Measurements from ENCODE around the gene TIMM50. TPM values are rescaled to one million over a fixed set of nuclear protein-coding genes. Genes with fewer than 3 reads are reported as not detected.
A peak's percentile ranks its signal among the peaks of the same experiment; 100 is the strongest.

TIMM50 gene
- 10 to 100 TPM; 50.8 to 53.5 (median 52.4) TPM for total RNA-seq

- TF ChIP-seq CTCF (IDR thresholded peaks at IDR 0.05) (peak in 1 of 4 experiments; percentile 28), POLR2A (IDR thresholded peaks at IDR 0.05) (peak in 1 of 2 donors; percentile 43), POLR2AphosphoS5 (IDR thresholded peaks at IDR 0.05) (peak; percentile 88), EP300 (IDR thresholded peaks at IDR 0.05) (no peak)
- ATAC-seq, result peak; percentile 98
- H3K36me3 ChIP-seq, result peaks cover 0 to 45% of the 10 kb centered on the region in 2 donors
- H3K4me3 ChIP-seq, result peak within 1 kb of the TSS; percentile 65 to 76
- H3K9me3 ChIP-seq, result no peaks in the 10 kb centered on the region
- H3K27ac ChIP-seq, result peak within 1 kb of the TSS; percentile 48 to 87 (median 82)
- peaks cover 0 to 26% (median 8%) of the 10 kb centered on the region in 3 donors for H3K4me1 ChIP-seq
- WGBS, 2 donors (ENCODE audit: low coverage in 1 of 2), result 0% methylated on average over 2 to 9 of the region's 62 CpGs
- no peaks in the 10 kb centered on the region for H3K27me3 ChIP-seq
Observed at GRCh38 chr19:39480337-39481228, at the start of gene TIMM50. Gene TIMM50 (plus strand): TSS chr19:39480838. CDS start chr19:39480854, 16 bp downstream.

- peaks cover 7 to 63% (median 37%) of the 10 kb centered on the region in 3 donors for H3K4me1 ChIP-seq
Observed at GRCh38 chr19:39432677-39433025, 48.0 kb upstream of the TIMM50 start.

GRCh38 chr19:39433480-39434079, 47.1 kb upstream of the TIMM50 start:
- H3K9me3 ChIP-seq, result no peaks in the 10 kb centered on the region
- 73% methylated on average over 3 of the region's 8 CpGs; no CpG with 5 or more reads in 1 of the 2 donors for WGBS, 2 donors (ENCODE audit: low coverage in 1 of 2)
- no peak for ATAC-seq
- H3K27me3 ChIP-seq, result no peaks in the 10 kb centered on the region
- H3K27ac ChIP-seq, result peak overlapping the region in 2 of 4 donors; percentile 91 to 92
- TF ChIP-seq CTCF (IDR thresholded peaks at IDR 0.05), result no peak
- no peak for TF ChIP-seq POLR2A (IDR thresholded peaks at IDR 0.05)
- TF ChIP-seq POLR2AphosphoS5 (IDR thresholded peaks at IDR 0.05), result no peak
- no peak for TF ChIP-seq EP300 (IDR thresholded peaks at IDR 0.05)
- H3K4me3 ChIP-seq, result no peak overlapping the region
- peaks cover 7 to 54% (median 28%) of the 10 kb centered on the region in 3 donors for H3K4me1 ChIP-seq
- peaks cover 0 to 41% of the 10 kb centered on the region in 2 donors for H3K36me3 ChIP-seq

More at GRCh38 chr19:39432677-39433025, 48.0 kb upstream of the TIMM50 start:
- Histone ChIP-seq H3K27me3 (no peaks in the 10 kb centered on the region), H3K9me3 (no peaks in the 10 kb centered on the region), H3K36me3 (peaks cover 0 to 41% of the 10 kb centered on the region in 2 donors), H3K27ac (no peak overlapping the region), H3K4me3 (no peak overlapping the region)
- WGBS, 2 donors (ENCODE audit: low coverage in 1 of 2), result 75 to 89% methylated on average over 2 to 7 of the region's 8 CpGs
- TF ChIP-seq POLR2A (IDR thresholded peaks at IDR 0.05) (no peak), POLR2AphosphoS5 (IDR thresholded peaks at IDR 0.05) (no peak), EP300 (IDR thresholded peaks at IDR 0.05) (no peak), CTCF (IDR thresholded peaks at IDR 0.05) (no peak)
- no peak for ATAC-seq

GRCh38 chr19:39434123-39435076, 46.2 kb upstream of the TIMM50 start:
- H3K9me3 ChIP-seq, result no peaks in the 10 kb centered on the region
- H3K27me3 ChIP-seq, result no peaks in the 10 kb centered on the region
- TF ChIP-seq EP300 (IDR thresholded peaks at IDR 0.05), result no peak
- TF ChIP-seq POLR2A (IDR thresholded peaks at IDR 0.05), result no peak
- TF ChIP-seq POLR2AphosphoS5 (IDR thresholded peaks at IDR 0.05), result no peak
- TF ChIP-seq CTCF (IDR thresholded peaks at IDR 0.05), result no peak
- H3K36me3 ChIP-seq, result peaks cover 0 to 41% of the 10 kb centered on the region in 2 donors
- ATAC-seq, result no peak
- WGBS, 2 donors (ENCODE audit: low coverage in 1 of 2), result 45 to 66% methylated on average over 9 to 10 of the region's 10 CpGs
- H3K4me1 ChIP-seq, result peaks cover 4 to 45% (median 20%) of the 10 kb centered on the region in 3 donors
- peak overlapping the region in 1 of 2 donors; percentile 80 for H3K4me3 ChIP-seq
- H3K27ac ChIP-seq, result peak overlapping the region in 3 of 4 donors; percentile 25 to 92 (median 91)
